HepG2 (cell line): Measurements from ENCODE around the gene PRKAR2A. TPM values are rescaled to one million over a fixed set of nuclear protein-coding genes. Genes with fewer than 3 reads are reported as not detected.

Experiments used
- ATF3 ChIP-seq: sonication (generic); formaldehyde crosslinking; IDR thresholded peaks from 2 replicates; pipeline ENCODE4 v1.4.0; 2020; ENCODE audit warnings: missing genetic modification reagents
- CEBPB ChIP-seq: IDR thresholded peaks from 2 replicates; pipeline ENCODE4 v1.6.1; 2011; ENCODE audit warnings: low read depth, low read length, improper control_type of control experiment, borderline replicate concordance
- DNMT3B ChIP-seq: conservative IDR thresholded peaks from 2 replicates; pipeline ENCODE4 v1.6.1; 2016; ENCODE audit warnings: missing biosample characterization, control low read depth
- HCFC1 ChIP-seq: fragments of 150-350 bp; IDR thresholded peaks from 2 replicates; pipeline ENCODE4 v1.6.1; 2014; ENCODE audit warnings: low read depth, low read length
- HMG20A ChIP-seq: IDR thresholded peaks from 2 replicates; pipeline ENCODE4 v1.6.1; 2016; ENCODE audit warnings: borderline replicate concordance
- HMGXB3 ChIP-seq: sonication (generic); formaldehyde crosslinking; IDR thresholded peaks from 2 replicates; pipeline ENCODE4 v1.4.0; 2020; ENCODE audit warnings: missing genetic modification reagents, borderline replicate concordance
- JUND ChIP-seq: sonication (generic); formaldehyde crosslinking; IDR thresholded peaks from 2 replicates; pipeline ENCODE4 v1.8.0; 2022; ENCODE audit warnings: mild to moderate bottlenecking, missing genetic modification reagents
- KAT2B ChIP-seq: fragments of 150-350 bp; IDR thresholded peaks from 2 replicates; pipeline ENCODE4 v1.6.1; 2014; ENCODE audit warnings: low read depth, low read length, borderline replicate concordance
- KAT8 ChIP-seq: IDR thresholded peaks from 2 replicates; pipeline ENCODE4 v1.6.1; 2016; ENCODE audit warnings: missing genetic modification reagents, missing compliant biosample characterization
- MED1 ChIP-seq: sonication (generic); formaldehyde crosslinking; IDR thresholded peaks from 2 replicates; pipeline ENCODE4 v1.4.0; 2020; ENCODE audit warnings: missing genetic modification reagents
- MEIS2 ChIP-seq: sonication (generic); formaldehyde crosslinking; IDR thresholded peaks from 2 replicates; pipeline ENCODE4 v1.9.0; 2021; ENCODE audit warnings: mild to moderate bottlenecking, missing genetic modification reagents
- MYNN ChIP-seq: sonication (generic); formaldehyde crosslinking; IDR thresholded peaks from 2 replicates; pipeline ENCODE4 v1.4.0; 2020; ENCODE audit warnings: mild to moderate bottlenecking, low read depth, missing genetic modification reagents
- RNF2 ChIP-seq: fragments of 450-650 bp; conservative IDR thresholded peaks from 2 replicates; pipeline ENCODE4 v1.6.1; 2016; ENCODE audit warnings: low read depth
- ZGPAT ChIP-seq: IDR thresholded peaks from 2 replicates; pipeline ENCODE4 v1.6.1; 2016; ENCODE audit warnings: mild to moderate bottlenecking
- ZNF225 ChIP-seq: sonication (generic); formaldehyde crosslinking; IDR thresholded peaks from 2 replicates; pipeline ENCODE4 v1.4.0; 2020; ENCODE audit warnings: mild to moderate bottlenecking, missing genetic modification reagents
- ZNF235 ChIP-seq: sonication (generic); formaldehyde crosslinking; IDR thresholded peaks from 2 replicates; pipeline ENCODE4 v1.8.1; 2023; ENCODE audit warnings: mild to moderate bottlenecking, missing genetic modification reagents, borderline replicate concordance
- ZNF282 ChIP-seq: fragments of 450-650 bp; IDR thresholded peaks from 2 replicates; pipeline ENCODE4 v1.6.1; 2018; ENCODE audit not compliant: partially characterized antibody
- ZNF329 ChIP-seq: sonication (generic); formaldehyde crosslinking; IDR thresholded peaks from 2 replicates; pipeline ENCODE4 v1.9.0; 2021; ENCODE audit warnings: low read depth, mild to moderate bottlenecking, missing genetic modification reagents
- ZNF468 ChIP-seq: sonication (generic); formaldehyde crosslinking; IDR thresholded peaks from 2 replicates; pipeline ENCODE4 v1.8.0; 2022; ENCODE audit warnings: mild to moderate bottlenecking, moderate library complexity, missing genetic modification reagents
- ZNF547 ChIP-seq: sonication (generic); formaldehyde crosslinking; IDR thresholded peaks from 2 replicates; pipeline ENCODE4 v1.5.1; 2020; ENCODE audit warnings: mild to moderate bottlenecking, missing genetic modification reagents
- ZNF839 ChIP-seq: sonication (generic); formaldehyde crosslinking; IDR thresholded peaks from 2 replicates; pipeline ENCODE4 v1.4.0; 2020; ENCODE audit warnings: missing genetic modification reagents, mild to moderate bottlenecking, borderline replicate concordance
- ZNF850 ChIP-seq: sonication (generic); formaldehyde crosslinking; conservative IDR thresholded peaks from 2 replicates; pipeline ENCODE4 v1.9.0; 2021; ENCODE audit warnings: mild to moderate bottlenecking, missing genetic modification reagents
- ZNF879 ChIP-seq: sonication (generic); formaldehyde crosslinking; IDR thresholded peaks from 2 replicates; pipeline ENCODE4 v1.8.1; 2023; ENCODE audit warnings: missing genetic modification reagents
- polyA plus RNA-seq, 8 experiments: library from polyadenylated mRNA; depleted of rRNA in 3 of 8; stranded (reverse) in 7 of 8; unstranded in 1 of 8; fragments of >200 nt; fragmentation: Illumina TruSeq in 4 of 8; extraction: Trizol in 4 of 8; gene quantifications; 2 replicates each; pipeline versions ENCODE4 v1.2.1 to v1.2.3, GENCODE V29; 2011 to 2016; ENCODE audit warnings: low read depth in 4 of 8, missing spikeins in 1 of 8, mixed read lengths in 1 of 8; ENCODE audit not compliant: insufficient read depth in 1 of 8
- total RNA-seq, 5 experiments: library from RNA; depleted of rRNA; stranded (reverse); fragments of >200 nt; fragmentation: Illumina TruSeq; extraction: Trizol; gene quantifications; 2 replicates each; pipeline ENCODE4 v1.2.3, GENCODE V29; 2016; ENCODE audit warnings: low read depth in 1 of 5
- TF ChIP-seq, protein P1 (sequence below): sonication (generic); formaldehyde crosslinking; IDR thresholded peaks from 2 replicates; pipeline ENCODE4 v1.8.0; 2022; ENCODE audit warnings: missing genetic modification reagents, mild to moderate bottlenecking, borderline replicate concordance

The PRKAR2A gene
- total and polyA plus RNA-seq, 2 of the 13 experiments (the other 11 are each of a cell fraction or from before 2014, with no cell fraction given), result 11.8 to 29.2 TPM

DNA sequence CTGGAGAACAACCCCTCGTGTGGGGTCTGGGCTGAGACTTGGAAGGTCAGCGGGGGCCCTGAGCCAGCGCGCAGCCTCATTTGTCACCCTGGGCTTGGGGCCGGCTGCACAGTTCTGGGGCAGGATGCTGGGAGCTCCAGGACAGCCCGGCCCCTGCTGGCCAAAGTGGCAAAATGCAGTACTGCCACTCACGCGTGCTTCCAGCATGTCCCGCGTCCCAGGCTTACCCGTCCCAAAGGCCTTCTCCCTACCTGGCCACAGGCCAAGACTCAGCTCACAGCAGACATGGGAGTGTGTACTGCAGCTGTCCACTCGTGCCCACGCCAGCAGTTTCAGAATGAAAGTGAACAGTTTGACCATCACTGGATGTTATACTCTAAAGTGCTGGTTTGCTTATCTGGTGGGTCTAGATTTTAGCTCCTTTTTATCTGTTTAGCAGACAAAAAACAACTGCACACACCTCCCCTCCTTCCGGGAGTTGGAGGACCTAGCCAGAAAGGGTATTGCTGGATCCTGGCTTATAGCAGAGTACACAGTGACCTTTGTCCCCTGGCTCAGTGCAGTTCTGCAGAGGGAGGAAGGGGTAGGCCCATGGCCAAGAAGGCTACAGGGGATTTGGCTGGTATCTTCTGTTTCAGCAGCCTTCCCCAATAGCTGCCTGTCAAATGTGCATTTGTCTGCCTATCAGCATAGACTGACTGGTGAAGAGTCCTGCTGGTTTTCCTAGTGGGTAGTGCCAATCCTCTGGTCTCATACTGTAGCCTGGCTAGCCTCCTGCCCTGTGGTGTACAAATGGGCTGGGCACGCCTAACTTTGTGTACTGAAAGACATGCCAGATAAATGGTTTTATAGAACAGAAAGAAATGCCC lies 107.5 kb downstream of the PRKAR2A start (continued):
- TF ChIP-seq ZNF839 (CRISPR knock-in tag) (no peak; the same call in none of the 2 replicates), ZNF879 (no peak), ZNF282 (no peak), CEBPB (no peak), ZNF850 (CRISPR knock-in tag) (no peak), HCFC1 (no peak), ZNF225 (peak; percentile 63; the same call in 1 of the 2 replicates), ATF3 (CRISPR knock-in tag) (no peak), MED1 (CRISPR knock-in tag) (peak; percentile 76), ZNF235 (CRISPR knock-in tag) (no peak), HMGXB3 (CRISPR knock-in tag) (peak; percentile 73), ZGPAT (CRISPR knock-in tag) (peak; percentile 77), KAT8 (peak; percentile 71), KAT2B (no peak), MEIS2 (CRISPR knock-in tag) (peak; percentile 69; the same call in 1 of the 2 replicates), ZNF468 (CRISPR knock-in tag) (no peak), ZNF547 (CRISPR knock-in tag) (peak; percentile 51; the same call in 1 of the 2 replicates), MYNN (CRISPR knock-in tag) (peak; percentile 63; the same call in 1 of the 2 replicates), HMG20A (peak; percentile 12; the same call in 1 of the 2 replicates), RNF2 (0 out of 2 replicates have a peak, but pooled peaks have one; percentile 44), JUND (no peak), DNMT3B (CRISPR knock-in tag) (peak; percentile 78; the same call in 1 of the 2 replicates), ZNF329 (CRISPR knock-in tag) (peak; percentile 64; the same call in 1 of the 2 replicates)
- TF ChIP-seq, protein P1, sequence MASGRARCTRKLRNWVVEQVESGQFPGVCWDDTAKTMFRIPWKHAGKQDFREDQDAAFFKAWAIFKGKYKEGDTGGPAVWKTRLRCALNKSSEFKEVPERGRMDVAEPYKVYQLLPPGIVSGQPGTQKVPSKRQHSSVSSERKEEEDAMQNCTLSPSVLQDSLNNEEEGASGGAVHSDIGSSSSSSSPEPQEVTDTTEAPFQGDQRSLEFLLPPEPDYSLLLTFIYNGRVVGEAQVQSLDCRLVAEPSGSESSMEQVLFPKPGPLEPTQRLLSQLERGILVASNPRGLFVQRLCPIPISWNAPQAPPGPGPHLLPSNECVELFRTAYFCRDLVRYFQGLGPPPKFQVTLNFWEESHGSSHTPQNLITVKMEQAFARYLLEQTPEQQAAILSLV, result peak; percentile 44; the same call in 1 of the 2 replicates
